Chondrocyte (in vitro differentiated cells): Measurements from ENCODE around the gene GBP4. TPM values are rescaled to one million over a fixed set of nuclear protein-coding genes. Genes with fewer than 3 reads are reported as not detected.
"Not testable (repeated sequence)": the region's sequence is repeated elsewhere in the genome, so short reads cannot be mapped to it uniquely, and the experiment has no call there.

Experiments used
- DNase-seq: peaks from one replicate; pipeline ENCODE4 v3.0.0; 2021; ENCODE audit warnings: mixed read lengths, low spot score
- H3K27ac Mint-ChIP-seq: one replicate; pipeline ENCODE4 v1.8.0; 2021; ENCODE audit warnings: mild to moderate bottlenecking, moderate library complexity, mixed read lengths; ENCODE audit not compliant: unreplicated experiment
- H3K27me3 Mint-ChIP-seq: 2 replicates; pipeline ENCODE4 v1.8.0; 2021; ENCODE audit warnings: low read depth, mixed read lengths
- H3K36me3 Mint-ChIP-seq: 2 replicates; pipeline ENCODE4 v1.8.0; 2021; ENCODE audit warnings: low read depth, mixed read lengths
- H3K4me1 Mint-ChIP-seq: 2 replicates; pipeline ENCODE4 v1.8.0; 2021; ENCODE audit warnings: low read depth, mild to moderate bottlenecking, mixed read lengths
- H3K4me3 Mint-ChIP-seq: one replicate; pipeline ENCODE4 v1.8.0; 2021; ENCODE audit warnings: mild to moderate bottlenecking, moderate library complexity, mixed read lengths; ENCODE audit not compliant: unreplicated experiment
- H3K9me3 Mint-ChIP-seq: 2 replicates; pipeline ENCODE4 v1.8.0; 2021; ENCODE audit warnings: low read depth, mixed read lengths
- long read RNA-seq: library from polyadenylated mRNA; stranded (forward); transcript quantifications from one replicate; pipeline ENCODE4 v2.0.0, GENCODE V29; 2021
- total RNA-seq: library from RNA; stranded (reverse); gene quantifications from 3 replicates; pipeline ENCODE4 v1.2.1, GENCODE V29; 2021
- TF ChIP-seq, protein P1 (sequence below): fragments of 200-600 bp; sonication (generic); IDR thresholded peaks from 2 replicates; pipeline ENCODE4 v1.5.0; 2021; ENCODE audit warnings: antibody characterized with exemption, mild to moderate bottlenecking, moderate library complexity

GBP4 gene, protein sequence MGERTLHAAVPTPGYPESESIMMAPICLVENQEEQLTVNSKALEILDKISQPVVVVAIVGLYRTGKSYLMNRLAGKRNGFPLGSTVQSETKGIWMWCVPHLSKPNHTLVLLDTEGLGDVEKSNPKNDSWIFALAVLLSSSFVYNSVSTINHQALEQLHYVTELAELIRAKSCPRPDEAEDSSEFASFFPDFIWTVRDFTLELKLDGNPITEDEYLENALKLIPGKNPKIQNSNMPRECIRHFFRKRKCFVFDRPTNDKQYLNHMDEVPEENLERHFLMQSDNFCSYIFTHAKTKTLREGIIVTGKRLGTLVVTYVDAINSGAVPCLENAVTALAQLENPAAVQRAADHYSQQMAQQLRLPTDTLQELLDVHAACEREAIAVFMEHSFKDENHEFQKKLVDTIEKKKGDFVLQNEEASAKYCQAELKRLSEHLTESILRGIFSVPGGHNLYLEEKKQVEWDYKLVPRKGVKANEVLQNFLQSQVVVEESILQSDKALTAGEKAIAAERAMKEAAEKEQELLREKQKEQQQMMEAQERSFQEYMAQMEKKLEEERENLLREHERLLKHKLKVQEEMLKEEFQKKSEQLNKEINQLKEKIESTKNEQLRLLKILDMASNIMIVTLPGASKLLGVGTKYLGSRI
- not detected in 3 replicates for total RNA-seq
- long read RNA-seq: 0 reads

DNA sequence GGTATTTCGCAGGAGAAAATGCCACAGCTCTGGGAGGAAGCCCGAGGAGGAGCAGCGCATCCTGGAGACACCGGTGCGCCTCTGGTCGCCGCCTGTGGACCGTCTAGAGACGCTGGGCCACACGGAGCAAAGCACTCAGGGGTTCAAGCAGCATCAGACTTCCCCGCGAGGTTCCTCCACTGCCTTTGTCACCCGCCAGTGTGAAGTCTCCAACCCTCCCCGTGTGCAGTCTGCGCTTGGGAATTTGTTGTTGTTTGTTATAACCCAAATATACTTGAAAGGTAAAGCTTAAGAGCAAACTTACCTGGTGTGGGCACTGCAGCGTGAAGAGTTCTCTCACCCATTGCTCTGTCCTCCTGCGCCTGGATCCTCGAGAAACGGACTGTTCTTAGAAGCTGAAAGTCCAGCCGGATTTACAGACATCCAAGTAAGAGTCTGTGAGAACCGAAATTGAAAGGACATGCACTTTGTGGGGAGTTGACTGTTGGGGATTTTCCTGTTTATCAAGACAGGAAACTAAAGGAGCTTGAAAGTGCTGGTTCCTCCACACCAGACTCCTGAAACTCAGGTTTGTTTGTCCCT, at the start of gene GBP4:
Gene GBP4, minus strand, starts transcription at position 452 of the 582 bp plus-strand sequence. Its CDS starts 108 bp downstream, at position 344.
- Mint-ChIP-seq H3K4me3 (no peak within 1 kb of the TSS), H3K4me1 (no peaks in the 10 kb centered on the region), H3K9me3 (no peaks in the 10 kb centered on the region), H3K27ac (no peak within 1 kb of the TSS), H3K27me3 (peaks cover 3% of the 10 kb centered on the region), H3K36me3 (no peaks in the 10 kb centered on the region)
- no peak for DNase-seq
- TF ChIP-seq, protein P1, sequence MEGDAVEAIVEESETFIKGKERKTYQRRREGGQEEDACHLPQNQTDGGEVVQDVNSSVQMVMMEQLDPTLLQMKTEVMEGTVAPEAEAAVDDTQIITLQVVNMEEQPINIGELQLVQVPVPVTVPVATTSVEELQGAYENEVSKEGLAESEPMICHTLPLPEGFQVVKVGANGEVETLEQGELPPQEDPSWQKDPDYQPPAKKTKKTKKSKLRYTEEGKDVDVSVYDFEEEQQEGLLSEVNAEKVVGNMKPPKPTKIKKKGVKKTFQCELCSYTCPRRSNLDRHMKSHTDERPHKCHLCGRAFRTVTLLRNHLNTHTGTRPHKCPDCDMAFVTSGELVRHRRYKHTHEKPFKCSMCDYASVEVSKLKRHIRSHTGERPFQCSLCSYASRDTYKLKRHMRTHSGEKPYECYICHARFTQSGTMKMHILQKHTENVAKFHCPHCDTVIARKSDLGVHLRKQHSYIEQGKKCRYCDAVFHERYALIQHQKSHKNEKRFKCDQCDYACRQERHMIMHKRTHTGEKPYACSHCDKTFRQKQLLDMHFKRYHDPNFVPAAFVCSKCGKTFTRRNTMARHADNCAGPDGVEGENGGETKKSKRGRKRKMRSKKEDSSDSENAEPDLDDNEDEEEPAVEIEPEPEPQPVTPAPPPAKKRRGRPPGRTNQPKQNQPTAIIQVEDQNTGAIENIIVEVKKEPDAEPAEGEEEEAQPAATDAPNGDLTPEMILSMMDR: no peak

DNA sequence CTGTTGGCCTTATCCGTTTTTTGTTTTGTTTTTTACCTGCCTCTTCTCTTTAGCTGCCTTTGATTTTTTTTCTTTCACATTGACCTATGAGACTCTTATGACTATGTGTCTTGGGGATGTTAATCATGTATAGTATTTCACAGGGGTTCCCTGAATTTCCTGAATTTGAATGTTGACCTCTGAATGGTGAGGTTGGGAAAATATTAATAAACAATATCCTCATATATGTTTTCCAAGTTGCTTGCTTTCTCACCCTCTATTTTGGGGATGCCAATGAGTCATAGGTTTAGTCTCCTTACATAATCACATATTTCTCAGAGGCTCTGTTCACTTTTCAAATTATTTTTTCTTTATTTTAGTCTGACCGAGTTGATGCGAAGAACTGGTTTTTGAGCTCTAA, 44.3 kb upstream of the GBP4 start:
- no peak overlapping the region for H3K27ac Mint-ChIP-seq
- TF ChIP-seq, protein P1: no peak
- H3K4me1 Mint-ChIP-seq: no peaks in the 10 kb centered on the region
- peaks cover 6% of the 10 kb centered on the region for H3K27me3 Mint-ChIP-seq
- no peak overlapping the region for H3K4me3 Mint-ChIP-seq
- peaks cover 16% of the 10 kb centered on the region for H3K9me3 Mint-ChIP-seq
- no peak for DNase-seq
- no peaks in the 10 kb centered on the region for H3K36me3 Mint-ChIP-seq

DNA sequence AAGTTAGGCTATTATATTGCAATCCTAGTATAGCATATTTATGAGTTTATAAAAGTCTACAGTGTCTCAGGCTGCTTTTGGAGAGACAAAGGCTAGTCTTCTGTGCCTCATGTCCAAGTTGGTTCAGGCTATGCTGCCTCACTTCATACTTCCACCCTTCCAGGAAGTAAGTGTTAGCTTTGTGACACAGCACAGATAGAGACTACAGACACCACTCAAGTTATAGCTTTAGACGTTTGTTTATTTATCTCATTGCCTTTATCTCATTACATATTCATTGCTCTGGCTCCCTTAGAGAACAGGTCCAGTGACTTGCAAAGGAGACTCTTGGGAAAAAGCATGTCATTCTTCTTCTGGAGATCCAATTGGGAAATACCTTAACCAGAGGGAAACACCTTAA, 22.6 kb upstream of the GBP4 start:
- DNase-seq: no peak
- no peaks in the 10 kb centered on the region for H3K27me3 Mint-ChIP-seq
- TF ChIP-seq, protein P1: no peak
- peaks cover 14% of the 10 kb centered on the region for H3K9me3 Mint-ChIP-seq
- H3K4me3 Mint-ChIP-seq: no peak overlapping the region
- H3K27ac Mint-ChIP-seq: no peak overlapping the region
- no peaks in the 10 kb centered on the region for H3K36me3 Mint-ChIP-seq
- H3K4me1 Mint-ChIP-seq: no peaks in the 10 kb centered on the region

DNA sequence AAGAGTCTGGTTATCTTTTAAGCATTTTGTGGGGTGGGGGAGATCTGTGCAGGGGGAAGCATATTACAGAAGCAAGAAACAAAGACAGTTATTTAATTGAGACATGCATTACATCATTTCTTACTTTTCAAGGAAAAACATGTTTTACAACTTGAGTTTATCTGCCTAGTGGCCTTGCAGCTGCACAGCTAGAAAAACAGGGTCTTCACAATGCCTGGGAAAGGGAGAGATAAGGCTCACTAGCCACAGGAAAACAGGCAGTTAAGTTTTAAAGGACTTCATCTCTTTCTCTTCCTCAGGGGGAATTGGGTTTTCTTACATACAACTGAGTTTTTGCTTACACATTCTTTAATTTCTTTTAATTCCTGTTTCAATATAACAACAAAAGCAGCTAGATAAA, 21.1 kb upstream of the GBP4 start:
- H3K9me3 Mint-ChIP-seq, H3K27ac Mint-ChIP-seq, H3K4me1 Mint-ChIP-seq, H3K27me3 Mint-ChIP-seq, H3K36me3 Mint-ChIP-seq, H3K4me3 Mint-ChIP-seq, DNase-seq: not testable (repeated sequence)

DNA sequence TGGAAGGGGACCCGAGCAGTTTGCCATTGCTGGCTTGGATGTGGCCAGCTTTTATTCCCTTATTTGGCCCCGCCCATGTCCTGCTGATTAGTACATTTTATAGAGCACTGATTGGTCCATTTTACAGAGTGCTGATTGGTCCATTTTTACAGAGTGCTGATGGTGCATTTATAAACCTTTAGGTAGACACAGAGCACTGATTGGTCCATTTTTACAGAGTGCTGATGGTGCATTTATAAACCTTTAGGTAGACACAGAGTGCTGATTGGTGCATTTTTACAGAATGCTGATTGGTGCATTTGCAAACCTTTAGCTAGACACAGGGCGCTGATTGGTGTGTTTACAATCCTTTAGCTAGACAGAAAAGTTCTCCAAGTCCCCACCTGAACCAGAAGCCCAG, 20.2 kb upstream of the GBP4 start:
- H3K27me3 Mint-ChIP-seq, H3K36me3 Mint-ChIP-seq, H3K9me3 Mint-ChIP-seq, H3K4me1 Mint-ChIP-seq, H3K4me3 Mint-ChIP-seq, DNase-seq, H3K27ac Mint-ChIP-seq: not testable (repeated sequence)

DNA sequence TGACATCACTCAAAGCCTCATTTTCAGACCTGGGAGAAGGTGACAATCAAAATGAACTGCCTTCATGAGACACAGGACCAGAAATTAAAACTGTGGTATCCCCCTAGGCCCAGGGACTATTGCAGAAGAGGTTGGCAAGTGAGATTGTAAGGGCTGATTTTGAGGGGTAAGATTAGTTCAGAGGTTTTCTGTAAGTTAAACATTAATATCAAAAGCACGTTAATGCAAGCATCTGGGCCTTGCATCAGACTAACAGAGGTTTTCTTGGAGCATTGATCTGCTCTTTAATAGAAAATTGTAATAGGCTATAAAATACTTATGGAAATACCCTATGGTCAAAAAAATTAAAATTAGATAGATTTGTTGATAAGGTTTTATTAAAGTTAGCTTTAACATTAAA, 14.6 kb upstream of the GBP4 start:
- TF ChIP-seq, protein P1: no peak
- peaks cover 16% of the 10 kb centered on the region for H3K9me3 Mint-ChIP-seq
- no peaks in the 10 kb centered on the region for H3K4me1 Mint-ChIP-seq
- no peak overlapping the region for H3K27ac Mint-ChIP-seq
- H3K27me3 Mint-ChIP-seq: no peaks in the 10 kb centered on the region
- no peaks in the 10 kb centered on the region for H3K36me3 Mint-ChIP-seq
- H3K4me3 Mint-ChIP-seq: no peak overlapping the region
- no peak for DNase-seq
